Stimulated activated CD8-positive, alpha-beta memory T cell treated with anti-CD3 and anti-CD28 coated beads, Interleukin-7, amount 100 ng/mL, for 1 hour (primary cell): ENCODE data around the gene MYBPHL.

ENCODE experiments used
- DNase-seq, 2 donors: peaks; one replicate each; pipeline ENCODE4 v3.0.0-alpha.2; 2020; ENCODE audit warnings: low read depth in 2 of 2

The MYBPHL gene

DNA sequence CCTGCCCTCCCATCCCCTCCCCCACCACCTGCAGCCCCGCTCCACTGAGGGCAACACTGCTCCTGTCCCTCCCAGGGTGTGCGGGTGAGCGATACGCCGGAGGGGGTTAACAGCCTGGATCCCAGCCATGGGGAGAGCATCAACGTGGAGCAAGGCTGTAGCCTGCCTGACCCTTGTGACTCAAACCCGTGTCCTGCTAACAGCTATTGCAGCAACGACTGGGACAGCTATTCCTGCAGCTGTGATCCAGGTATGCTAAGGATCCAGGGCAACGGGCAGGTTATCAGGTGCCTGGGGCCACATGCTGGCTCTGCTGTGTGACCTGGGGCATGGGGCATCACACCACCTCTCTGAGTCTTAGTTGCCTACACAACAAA lies 42.4 kb downstream of the MYBPHL start:
- no peak for DNase-seq

DNA sequence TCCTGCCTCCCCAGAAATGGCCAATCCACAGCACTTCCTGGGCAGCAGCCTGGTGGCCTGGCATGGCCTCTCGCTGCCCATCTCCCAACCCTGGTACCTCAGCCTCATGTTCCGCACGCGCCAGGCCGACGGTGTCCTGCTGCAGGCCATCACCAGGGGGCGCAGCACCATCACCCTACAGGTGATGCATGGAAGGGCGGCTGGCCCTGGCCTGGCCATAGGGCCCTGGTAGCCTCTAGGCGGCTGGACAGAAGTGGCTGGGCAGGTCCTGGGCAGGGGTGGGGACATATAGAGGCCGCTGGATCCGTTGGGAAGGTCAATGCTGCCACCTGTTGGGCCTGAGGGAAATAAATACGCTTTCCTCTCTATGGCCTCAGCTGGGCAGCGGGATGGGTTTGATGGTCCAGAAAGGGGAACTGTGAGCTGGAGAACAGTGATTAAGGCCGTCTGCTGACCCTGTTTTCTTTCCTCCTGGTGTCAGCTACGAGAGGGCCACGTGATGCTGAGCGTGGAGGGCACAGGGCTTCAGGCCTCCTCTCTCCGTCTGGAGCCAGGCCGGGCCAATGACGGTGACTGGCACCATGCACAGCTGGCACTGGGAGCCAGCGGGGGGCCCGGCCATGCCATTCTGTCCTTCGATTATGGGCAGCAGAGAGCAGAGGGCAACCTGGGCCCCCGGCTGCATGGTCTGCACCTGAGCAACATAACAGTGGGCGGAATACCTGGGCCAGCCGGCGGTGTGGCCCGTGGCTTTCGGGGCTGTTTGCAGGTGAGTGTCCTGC lies 43.0 kb downstream of the MYBPHL start:
- peak; percentile 34 to 65 for DNase-seq

DNA sequence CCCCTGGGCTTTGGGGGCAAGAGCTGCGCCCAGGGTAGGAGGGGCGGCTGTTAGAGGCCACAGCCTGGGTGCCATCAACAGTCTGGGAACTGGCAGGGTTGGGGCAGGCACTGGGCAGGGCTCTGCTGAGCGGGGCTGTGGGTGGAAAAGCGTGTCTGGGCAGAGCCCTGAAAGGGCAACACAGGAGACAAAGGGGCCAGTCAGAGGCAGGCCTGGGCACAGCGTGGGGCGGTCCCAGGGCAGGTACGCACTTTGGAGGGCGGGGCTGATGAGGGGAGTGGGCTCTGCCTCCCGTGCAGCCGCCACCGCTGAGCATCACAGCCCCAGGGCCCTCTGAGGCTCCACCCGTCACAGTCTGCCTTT lies 43.6 kb downstream of the MYBPHL start:
- DNase-seq, result no peak

DNA sequence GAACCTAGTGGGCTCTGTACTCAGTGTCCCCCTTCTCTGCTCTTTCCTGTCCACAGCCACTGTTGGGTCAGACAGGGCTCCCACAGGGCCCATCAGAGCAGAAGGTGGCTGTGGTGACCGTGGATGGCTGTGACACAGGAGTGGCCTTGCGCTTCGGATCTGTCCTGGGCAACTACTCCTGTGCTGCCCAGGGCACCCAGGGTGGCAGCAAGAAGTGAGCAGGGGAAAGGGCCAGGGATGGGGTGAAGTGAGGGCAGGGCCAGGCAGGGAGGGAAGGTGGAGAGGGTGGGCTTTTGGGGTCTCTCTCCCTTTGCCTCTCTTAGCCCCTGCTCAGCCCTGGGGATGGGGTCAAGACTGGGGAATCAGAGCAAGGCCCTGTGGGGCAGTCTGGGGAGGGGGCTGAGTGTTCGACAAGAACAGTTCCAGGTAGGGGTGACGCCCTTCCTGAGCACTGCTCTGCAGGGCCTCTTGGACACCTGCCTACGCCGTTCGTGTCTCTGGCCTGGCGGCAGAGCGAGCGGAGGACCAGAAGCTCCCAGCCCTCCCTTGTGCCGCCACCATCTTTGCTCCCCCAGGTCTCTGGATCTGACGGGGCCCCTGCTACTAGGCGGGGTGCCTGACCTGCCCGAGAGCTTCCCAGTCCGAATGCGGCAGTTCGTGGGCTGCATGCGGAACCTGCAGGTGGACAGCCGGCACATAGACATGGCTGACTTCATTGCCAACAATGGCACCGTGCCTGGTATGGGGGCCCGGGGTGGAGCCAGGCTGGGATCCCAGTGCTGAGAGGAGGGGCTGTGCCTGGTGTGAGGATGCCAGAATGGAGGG lies 44.4 kb downstream of the MYBPHL start:
- no peak for DNase-seq

DNA sequence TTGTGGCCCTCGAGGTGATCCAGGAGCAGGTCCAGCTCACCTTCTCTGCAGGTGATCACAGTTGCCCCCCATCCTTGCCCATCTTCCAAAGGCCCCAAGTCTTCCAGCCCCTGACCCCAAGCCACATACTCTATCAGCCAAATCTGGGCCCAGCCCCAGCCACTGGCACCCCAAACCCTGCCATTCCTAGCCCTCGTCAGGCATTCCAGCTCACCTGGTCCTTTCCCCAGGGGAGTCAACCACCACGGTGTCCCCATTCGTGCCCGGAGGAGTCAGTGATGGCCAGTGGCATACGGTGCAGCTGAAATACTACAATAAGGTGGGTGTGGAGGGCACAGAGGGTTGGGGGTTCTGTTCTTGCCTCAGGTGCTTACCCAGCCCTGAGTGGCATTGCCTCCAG lies 45.2 kb downstream of the MYBPHL start:
- DNase-seq, result no peak

DNA sequence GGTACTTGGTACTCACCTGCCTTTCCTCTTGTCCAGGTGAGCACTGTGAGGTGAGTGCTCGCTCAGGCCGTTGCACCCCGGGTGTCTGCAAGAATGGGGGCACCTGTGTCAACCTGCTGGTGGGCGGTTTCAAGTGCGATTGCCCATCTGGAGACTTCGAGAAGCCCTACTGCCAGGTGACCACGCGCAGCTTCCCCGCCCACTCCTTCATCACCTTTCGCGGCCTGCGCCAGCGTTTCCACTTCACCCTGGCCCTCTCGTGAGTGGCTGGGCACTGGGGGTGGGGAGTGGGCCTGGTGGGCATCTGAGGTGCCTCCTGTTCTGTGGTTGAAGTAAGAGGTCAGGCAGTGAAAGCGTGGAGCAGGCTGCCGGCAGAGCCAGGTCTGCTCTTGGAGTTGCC lies 45.8 kb downstream of the MYBPHL start:
- DNase-seq, result no peak

DNA sequence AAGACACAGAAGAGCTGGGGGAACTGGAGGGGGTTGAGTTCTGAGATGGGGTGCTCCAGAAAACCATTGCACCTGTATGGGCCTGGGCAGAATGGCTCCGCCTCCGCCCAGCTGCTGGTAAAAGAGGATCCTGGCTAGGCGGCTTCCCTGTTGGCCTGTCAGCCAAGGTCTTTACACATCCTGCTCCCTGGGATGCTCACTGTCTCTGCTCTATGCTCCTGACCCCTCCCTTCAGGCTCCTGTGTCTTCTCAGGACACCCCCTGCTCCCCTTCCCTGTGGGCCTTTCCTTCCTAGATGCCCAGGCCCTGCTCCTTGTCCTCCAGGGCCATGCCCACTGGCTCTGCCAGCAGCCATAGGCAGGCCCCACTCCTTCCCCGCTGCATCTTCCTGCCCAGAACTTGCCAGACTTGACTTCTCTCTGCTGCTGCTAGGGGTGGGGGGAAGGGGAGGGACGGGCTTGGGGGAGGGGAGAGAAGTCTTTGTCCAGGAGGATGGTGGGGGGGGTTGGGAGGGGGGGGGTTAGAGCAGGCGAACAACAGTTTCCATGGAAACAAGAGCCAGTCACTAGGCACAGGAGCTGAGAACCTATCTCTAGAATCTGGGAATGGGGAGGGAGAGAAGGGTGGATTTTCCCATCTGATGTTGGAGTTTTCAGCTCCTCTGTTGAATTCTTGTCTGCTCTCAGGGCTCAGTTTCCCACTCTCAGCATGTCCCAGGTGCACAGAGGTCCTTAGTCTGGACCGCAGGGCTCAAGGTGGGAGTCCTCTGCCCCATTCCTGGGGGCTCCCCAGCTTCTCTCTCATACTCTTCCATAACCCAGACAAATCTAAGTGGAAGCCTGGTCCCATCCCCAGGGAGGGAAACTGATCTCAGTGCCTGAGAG lies 46.9 kb downstream of the MYBPHL start:
- DNase-seq, result no peak

DNA sequence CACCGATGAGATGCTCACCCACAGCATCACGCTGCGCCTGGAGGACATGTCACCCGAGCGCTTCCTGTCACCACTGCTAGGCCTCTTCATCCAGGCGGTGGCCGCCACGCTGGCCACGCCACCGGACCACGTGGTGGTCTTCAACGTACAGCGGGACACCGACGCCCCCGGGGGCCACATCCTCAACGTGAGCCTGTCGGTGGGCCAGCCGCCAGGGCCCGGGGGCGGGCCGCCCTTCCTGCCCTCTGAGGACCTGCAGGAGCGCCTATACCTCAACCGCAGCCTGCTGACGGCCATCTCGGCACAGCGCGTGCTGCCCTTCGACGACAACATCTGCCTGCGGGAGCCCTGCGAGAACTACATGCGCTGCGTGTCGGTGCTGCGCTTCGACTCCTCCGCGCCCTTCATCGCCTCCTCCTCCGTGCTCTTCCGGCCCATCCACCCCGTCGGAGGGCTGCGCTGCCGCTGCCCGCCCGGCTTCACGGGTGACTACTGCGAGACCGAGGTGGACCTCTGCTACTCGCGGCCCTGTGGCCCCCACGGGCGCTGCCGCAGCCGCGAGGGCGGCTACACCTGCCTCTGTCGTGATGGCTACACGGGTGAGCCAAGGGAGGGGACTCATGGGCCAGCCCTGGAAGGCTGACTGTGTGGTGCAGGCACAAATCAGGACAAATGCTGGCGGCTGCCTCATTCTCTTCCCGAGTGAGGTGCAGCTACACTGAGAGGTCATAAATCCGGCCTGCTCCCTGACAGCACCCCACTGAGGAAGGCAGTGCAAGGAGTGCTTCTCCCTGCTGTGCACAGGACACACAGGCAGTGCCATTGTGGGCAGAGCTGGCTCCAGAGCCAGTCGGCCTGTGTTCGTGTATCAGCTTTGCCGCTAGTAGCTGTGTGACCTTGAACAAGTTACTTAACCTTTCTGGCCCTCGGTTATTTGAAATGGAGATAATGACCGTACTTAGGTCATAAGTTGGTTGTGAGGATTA lies 48.0 kb downstream of the MYBPHL start:
- no peak for DNase-seq

DNA sequence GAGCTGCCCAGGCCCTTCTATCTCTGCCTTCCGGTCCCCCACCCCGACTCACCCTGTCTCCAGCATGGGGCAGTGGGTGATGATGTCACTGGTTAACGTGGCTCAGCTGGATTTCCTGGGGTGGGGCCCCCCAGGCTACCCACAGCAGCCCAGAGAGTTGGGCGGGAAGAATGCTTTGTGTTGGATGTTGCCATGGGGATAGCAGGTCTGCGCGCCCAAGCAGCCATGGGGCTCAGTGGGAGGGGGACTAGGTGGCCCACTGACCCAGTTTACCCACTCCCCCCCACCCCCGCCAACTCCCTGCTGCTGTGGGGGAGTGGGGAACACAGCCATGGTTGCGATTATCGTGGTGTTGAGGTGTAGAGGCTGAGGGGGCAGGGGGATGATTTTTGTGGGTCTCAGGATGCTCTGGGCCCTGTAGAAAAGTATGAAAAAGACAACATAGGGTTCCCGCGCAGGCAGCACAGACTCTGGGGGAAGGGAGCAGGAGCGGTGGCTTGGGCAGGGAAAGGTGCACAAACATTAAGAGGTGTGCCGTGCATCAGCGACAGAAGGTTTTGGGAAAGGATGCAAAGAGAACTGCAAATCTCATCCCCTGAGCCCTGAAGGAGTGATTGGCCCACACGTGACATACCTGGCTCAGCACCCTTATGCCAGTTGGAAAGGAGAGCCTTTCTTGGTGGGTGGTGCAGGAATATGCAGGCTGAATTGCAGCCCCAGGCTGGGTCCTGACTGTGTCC lies 49.0 kb downstream of the MYBPHL start:
- DNase-seq, result no peak

DNA sequence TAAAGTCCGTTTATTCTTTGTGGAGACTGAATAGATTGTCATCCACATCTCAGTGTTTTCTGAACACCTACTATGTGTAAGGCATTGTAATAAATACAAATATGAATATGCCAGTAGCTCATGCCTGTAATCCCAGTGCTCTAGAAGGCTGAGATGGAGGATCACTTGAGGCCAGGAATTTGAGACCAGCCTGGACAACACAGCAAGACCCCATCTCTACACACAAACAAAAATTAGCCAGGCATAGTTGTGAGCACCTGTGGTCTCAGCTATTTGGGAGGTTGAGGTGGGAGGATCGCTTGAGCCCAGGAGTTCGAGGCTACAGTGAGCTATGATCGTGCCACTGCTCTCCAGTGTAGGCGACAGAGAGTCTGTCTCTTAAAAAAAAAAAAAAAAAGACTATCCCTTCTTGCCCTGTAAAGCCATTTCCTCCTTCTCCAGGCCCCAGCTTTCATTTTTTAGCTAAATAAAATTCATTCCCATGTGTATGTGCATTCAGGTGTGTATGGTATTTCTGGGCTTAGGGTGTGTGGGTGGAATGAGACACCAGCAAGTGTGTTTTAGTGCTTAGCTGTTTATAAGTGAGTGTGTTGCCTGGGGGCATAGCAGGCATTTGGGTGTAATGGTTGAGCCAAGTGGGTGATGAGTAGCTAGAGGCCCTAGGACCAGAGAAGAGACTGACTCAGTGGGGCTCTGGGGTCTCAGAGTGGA lies 49.7 kb downstream of the MYBPHL start:
- no peak for DNase-seq

DNA sequence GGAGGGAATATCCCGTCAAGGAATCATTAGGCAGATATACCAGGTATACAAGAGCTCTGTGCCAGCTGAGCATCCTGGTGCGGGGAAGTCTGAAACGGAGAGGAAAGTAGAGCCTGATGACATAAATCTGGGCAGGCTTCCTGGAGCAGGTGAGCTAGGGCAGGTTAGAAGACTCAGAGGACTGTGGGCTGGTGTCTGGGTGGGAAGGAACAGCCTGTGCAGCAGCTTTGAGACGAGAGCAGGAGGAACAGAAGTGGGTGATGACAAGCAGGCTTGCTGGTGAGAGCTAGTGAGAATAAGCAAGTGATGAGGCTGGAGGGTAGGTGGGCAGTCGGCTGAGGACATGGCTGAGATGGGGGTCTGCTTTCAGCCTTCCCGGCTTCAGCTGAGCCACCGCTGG lies 50.7 kb downstream of the MYBPHL start:
- DNase-seq, result no peak

DNA sequence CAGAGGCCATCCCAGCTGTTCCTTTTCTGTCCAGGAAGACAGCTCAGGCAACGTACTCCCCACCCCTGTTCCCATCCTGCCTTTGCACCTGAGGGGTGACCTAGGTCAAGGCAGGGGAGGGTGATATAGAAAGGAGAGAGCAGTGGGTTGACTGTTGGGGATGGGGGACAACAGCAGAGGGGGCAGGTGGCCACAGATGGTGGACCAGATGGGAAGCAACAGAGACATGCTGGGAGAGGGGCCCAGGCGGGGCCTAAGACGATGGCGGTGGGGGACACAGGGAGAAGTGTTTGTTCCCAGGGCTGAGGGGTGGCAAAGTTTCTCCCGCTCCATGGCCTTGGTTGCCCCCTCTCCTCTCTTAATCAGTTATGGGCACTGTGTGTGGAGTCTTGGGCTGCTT lies 51.1 kb downstream of the MYBPHL start:
- no peak for DNase-seq

DNA sequence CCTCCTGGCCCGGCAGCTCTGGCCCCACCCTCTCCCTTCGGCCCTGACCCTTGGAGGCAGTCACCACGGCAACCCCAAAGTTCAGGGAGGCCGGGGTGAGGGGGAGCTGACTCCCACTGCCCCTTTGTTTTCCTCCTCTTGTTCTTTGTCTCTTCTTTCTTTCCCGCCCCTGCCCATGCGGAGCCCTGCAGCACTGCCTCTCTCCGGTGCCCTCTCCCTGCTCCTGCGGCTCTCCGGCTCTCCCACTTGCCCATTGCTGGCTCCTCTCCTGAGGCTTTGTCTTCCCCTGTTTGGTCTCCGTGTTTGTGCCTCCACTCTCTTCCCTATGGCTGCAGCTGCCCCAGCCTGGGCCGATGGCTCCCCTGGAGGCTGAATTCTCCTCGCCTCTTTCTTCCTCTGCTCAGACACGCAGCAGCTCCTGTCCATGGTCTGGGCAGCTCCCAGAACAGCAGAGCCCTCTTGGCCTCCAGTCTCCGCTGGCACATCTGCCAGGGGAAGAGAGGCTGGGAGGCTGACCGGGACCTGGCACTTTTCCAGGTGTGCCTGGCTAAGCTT lies 51.6 kb downstream of the MYBPHL start:
- no peak for DNase-seq

DNA sequence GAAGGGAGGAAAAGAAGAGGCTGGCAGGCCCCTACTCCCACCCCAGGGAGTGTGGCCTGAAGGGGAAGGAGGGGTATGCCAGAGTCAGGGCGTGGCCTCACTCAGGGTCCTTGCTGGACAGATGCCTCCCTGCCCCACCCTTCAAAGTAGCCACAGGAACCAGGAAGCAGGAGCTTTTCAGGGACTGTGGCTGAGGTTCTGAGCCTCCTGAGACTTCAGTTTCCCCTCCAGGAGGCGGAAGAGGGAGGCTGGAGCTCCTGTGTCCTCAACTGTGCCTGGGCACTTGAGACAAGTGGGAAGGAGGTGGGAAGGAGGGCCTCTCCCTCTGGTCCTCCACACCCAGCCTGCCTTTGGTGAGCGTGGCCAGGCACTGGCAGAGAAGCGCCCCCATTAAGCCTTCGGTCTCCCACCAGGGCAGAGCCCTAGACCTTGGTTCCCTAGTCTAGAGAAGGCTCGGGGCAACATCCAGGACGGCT lies 52.2 kb downstream of the MYBPHL start:
- no peak for DNase-seq

DNA sequence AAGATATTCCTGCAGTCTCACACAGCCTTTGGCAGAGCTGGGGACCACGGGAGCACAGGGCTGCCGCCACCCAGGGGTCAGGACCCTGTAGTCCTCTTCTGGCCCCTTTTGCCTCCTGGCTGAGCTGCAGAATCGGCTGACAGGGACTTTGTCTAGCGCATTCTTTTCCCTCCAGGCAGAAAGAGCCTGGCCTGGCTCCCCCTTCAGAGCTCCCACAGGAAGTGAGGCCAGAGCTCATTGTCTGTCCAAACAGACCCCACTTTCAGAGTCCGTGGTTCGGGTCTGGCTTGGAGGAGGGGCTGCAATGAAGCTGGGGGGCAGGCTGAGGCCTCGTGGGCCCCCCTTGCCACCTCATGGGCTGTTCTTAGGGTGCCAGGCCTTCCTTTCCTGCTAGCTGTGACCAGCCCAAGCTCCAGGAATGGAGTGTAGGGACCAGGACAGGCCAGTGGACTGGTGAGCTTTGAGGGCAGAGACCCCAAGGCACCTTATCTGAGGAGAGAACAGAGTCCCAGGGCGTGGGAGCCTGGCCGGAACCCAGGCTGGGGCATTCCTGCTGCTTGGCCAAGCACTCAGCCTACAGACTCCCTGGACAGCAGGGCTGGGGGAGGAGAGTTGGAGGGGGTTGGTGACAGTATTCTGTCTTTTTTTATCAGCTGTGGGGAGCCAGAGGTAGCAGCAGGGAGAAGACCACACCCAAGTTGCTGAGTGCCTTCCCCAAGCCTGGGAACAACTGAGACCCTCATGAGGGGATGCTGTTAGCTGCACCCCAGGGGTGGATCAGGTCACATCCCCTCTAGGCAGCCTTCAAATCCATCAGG lies 52.8 kb downstream of the MYBPHL start:
- DNase-seq, result no peak

DNA sequence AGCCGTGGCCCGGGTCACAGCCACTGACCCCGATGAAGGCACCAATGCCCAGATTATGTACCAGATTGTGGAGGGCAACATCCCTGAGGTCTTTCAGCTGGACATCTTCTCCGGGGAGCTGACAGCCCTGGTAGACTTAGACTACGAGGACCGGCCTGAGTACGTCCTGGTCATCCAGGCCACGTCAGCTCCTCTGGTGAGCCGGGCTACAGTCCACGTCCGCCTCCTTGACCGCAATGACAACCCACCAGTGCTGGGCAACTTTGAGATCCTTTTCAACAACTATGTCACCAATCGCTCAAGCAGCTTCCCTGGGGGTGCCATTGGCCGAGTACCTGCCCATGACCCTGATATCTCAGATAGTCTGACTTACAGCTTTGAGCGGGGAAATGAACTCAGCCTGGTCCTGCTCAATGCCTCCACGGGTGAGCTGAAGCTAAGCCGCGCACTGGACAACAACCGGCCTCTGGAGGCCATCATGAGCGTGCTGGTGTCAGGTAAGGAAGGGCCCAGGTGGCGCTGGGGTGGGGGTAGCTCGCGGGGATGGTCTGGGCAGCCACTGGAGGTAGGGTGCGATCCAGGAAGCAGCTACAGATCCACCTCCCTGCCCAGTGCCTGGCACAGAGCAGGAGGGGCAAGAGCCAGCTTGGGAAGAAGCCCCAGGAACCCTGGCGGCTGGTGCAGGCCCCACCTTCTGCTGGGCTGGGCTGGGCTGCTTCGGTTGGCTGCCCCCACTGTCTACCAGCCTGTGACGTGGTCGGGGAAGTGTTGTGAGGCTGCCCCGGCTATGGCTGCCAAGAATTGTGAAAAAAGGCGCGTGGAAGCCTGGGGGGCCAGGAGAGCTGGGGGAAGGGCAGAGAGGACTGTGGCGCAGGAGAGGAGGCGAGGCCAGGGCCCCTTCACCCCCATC lies 53.7 kb downstream of the MYBPHL start:
- no peak for DNase-seq

DNA sequence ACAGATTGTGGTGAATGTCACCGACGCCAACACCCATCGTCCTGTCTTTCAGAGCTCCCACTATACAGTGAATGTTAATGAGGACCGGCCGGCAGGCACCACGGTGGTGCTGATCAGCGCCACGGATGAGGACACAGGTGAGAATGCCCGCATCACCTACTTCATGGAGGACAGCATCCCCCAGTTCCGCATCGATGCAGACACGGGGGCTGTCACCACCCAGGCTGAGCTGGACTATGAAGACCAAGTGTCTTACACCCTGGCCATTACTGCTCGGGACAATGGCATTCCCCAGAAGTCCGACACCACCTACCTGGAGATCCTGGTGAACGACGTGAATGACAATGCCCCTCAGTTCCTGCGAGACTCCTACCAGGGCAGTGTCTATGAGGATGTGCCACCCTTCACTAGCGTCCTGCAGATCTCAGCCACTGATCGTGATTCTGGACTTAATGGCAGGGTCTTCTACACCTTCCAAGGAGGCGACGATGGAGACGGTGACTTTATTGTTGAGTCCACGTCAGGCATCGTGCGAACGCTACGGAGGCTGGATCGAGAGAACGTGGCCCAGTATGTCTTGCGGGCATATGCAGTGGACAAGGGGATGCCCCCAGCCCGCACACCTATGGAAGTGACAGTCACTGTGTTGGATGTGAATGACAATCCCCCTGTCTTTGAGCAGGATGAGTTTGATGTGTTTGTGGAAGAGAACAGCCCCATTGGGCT lies 54.5 kb downstream of the MYBPHL start:
- DNase-seq, result no peak
